ENCODE data around the gene GLIS1. TPM values are rescaled to one million over a fixed set of nuclear protein-coding genes. Genes with fewer than 3 reads are reported as not detected.

GLIS1 gene
- total RNA-seq, 2 donors from 2014 or later, result 2.6 TPM; not detected in 1

DNA sequence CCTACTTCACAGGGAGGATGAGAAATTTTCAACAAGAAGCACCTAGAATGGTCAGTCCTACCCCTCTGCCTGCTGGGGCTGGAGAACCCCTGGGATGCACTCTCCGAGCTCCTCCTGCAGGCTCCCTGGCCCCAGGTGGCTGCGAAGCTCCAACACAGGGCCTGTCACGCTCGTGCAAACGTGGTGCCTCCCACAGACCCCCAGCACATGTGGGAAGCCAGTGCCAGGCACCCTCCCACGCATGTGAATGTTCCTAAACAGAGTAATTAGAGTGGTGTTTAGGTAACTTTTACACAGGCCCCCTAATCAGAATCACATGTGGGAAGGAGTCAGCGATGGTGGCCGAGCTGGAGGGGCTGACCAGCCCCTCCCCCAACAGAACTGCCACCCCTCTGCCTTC, 28.4 kb downstream of the GLIS1 start:
- DNase-seq (ENCODE audit: low spot score), result no peak
- H3K4me1 ChIP-seq (ENCODE audit: control insufficient read depth in 1 of 2, low read depth in 2 of 2), result no peaks in the 10 kb centered on the region
- H3K27me3 ChIP-seq (replicated peaks; ENCODE audit: insufficient read depth), result no peaks in the 10 kb centered on the region
- no peak for ATAC-seq (ENCODE audit: insufficient number of reproducible peaks, low FRiP score, low read depth)
- H3K36me3 ChIP-seq, result no peaks in the 10 kb centered on the region
- H3K27ac ChIP-seq, result no peak overlapping the region
- no peak overlapping the region for H3K4me3 ChIP-seq
- no peaks in the 10 kb centered on the region for H3K9me3 ChIP-seq
- no peak for TF ChIP-seq CTCF (IDR thresholded peaks at IDR 0.05)

DNA sequence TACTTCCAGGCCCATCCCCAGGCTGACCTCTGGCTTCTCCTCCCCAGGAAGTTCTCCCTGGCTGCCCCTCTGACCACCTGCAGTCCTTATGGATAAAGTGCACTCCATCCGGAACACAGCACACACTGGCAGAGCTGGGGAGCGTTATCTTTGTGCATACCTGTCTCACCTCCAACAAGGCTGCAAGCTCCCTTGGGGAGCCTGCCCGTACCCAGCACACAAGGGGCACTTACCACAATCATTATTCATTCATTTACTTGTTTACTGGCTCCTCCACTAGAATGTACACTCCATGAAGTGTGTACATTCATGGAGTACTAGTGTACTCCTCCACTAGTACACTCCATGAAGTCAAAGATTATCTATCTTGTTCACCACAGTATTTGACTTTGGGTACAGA, 30.3 kb downstream of the GLIS1 start:
- Histone ChIP-seq H3K4me3 (no peak overlapping the region), H3K4me1 (ENCODE audit: control insufficient read depth in 1 of 2, low read depth in 2 of 2) (no peaks in the 10 kb centered on the region), H3K27me3 (replicated peaks; ENCODE audit: insufficient read depth) (no peaks in the 10 kb centered on the region), H3K36me3 (no peaks in the 10 kb centered on the region), H3K9me3 (no peaks in the 10 kb centered on the region), H3K27ac (no peak overlapping the region)
- no peak for TF ChIP-seq CTCF (IDR thresholded peaks at IDR 0.05)
- DNase-seq (ENCODE audit: low spot score) (no peak), ATAC-seq (ENCODE audit: insufficient number of reproducible peaks, low FRiP score, low read depth) (no peak)

- no peak overlapping the region for H3K4me3 ChIP-seq
- DNase-seq (ENCODE audit: low spot score) (no peak), ATAC-seq (ENCODE audit: insufficient number of reproducible peaks, low FRiP score, low read depth) (no peak)
- no peak overlapping the region for H3K27ac ChIP-seq
- no peaks in the 10 kb centered on the region for H3K36me3 ChIP-seq
- no peaks in the 10 kb centered on the region for H3K27me3 ChIP-seq (replicated peaks; ENCODE audit: insufficient read depth)
- no peaks in the 10 kb centered on the region for H3K9me3 ChIP-seq
- H3K4me1 ChIP-seq (ENCODE audit: control insufficient read depth in 1 of 2, low read depth in 2 of 2), result no peaks in the 10 kb centered on the region
- no peak for TF ChIP-seq CTCF (IDR thresholded peaks at IDR 0.05)
These were observed 32.6 kb downstream of the GLIS1 start for GRCh38 chr1:53706356-53706755.

DNA sequence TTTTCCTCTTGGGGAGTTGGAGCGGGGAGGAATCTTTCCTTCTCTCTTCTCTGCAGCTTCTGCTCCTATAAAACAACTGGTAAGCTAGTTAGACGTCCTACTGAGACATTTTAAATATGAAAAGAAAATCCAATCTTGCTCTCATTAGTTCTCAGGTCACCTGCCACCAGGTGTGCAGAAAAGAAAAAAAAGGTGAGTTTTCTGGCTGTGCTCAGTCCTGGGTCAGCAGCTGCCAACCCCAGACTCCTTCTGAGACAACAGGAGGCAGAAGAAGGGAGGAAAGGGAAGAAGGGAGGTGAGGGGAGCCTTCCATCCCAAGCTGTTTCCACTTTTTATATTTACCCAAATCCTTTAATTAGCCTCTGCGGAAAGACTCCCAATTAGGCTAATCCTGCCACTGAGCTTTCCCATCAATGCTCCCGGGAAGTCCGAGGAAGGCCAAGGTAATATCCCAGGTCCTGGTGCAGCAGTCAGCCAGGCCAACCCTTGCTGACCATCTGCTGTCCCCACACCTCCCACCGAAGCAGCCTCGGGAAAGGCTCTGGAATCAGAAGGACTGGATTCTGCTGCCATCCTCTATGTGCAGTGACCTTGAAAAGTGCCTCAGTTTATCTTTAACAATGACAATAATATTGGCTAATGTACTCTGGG, 33.4 kb downstream of the GLIS1 start:
- no peak overlapping the region for H3K4me3 ChIP-seq
- no peak for DNase-seq (ENCODE audit: low spot score)
- no peaks in the 10 kb centered on the region for H3K27me3 ChIP-seq (replicated peaks; ENCODE audit: insufficient read depth)
- H3K4me1 ChIP-seq (ENCODE audit: control insufficient read depth in 1 of 2, low read depth in 2 of 2), result no peaks in the 10 kb centered on the region
- H3K27ac ChIP-seq, result no peak overlapping the region
- TF ChIP-seq CTCF (IDR thresholded peaks at IDR 0.05), result no peak
- H3K9me3 ChIP-seq, result no peaks in the 10 kb centered on the region
- no peaks in the 10 kb centered on the region for H3K36me3 ChIP-seq
- ATAC-seq (ENCODE audit: insufficient number of reproducible peaks, low FRiP score, low read depth), result no peak

DNA sequence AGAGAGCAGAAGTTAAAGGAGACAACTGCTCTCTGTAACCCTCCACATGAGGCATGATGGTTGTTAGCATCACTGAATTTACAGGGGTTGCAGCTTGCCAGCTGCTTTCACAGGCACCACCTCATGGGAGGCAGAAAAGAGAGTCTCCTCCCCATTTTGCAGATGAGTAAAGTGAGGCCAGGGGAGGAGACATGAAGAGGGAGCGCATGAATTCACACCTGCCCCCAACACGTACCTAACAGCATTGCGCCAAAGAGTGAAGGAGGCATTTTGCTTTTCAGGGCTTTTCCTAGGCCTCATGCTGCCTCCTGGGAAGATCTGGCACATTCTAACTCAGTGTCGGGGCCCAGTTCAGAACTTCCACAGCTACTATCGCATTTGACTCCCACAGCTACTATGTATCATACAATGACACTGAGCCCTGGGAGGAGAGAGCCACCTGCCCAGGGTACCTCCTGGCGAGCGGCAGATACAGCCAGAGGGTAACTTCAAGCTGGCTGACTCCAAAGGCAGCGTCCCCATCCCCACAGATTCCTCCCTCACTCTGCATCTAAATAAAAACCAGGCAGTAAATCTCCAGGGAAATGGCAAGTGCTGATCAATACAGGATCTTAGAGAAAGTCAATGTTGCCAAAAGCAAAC, 34.0 kb downstream of the GLIS1 start:
- DNase-seq (ENCODE audit: low spot score) (no peak), ATAC-seq (ENCODE audit: insufficient number of reproducible peaks, low FRiP score, low read depth) (no peak)

More for the DNA sequence above, 34.0 kb downstream of the GLIS1 start:
- no peak overlapping the region for H3K4me3 ChIP-seq
- H3K27ac ChIP-seq, result no peak overlapping the region
- TF ChIP-seq CTCF (IDR thresholded peaks at IDR 0.05), result no peak
- H3K9me3 ChIP-seq, result no peaks in the 10 kb centered on the region
- H3K27me3 ChIP-seq (replicated peaks; ENCODE audit: insufficient read depth), result no peaks in the 10 kb centered on the region
- no peaks in the 10 kb centered on the region for H3K4me1 ChIP-seq (ENCODE audit: control insufficient read depth in 1 of 2, low read depth in 2 of 2)
- H3K36me3 ChIP-seq, result no peaks in the 10 kb centered on the region

All from thoracic aorta (tissue), 2 donors.